B cell (primary cell): ENCODE measurements around the gene FBLN5.

Source experiments
- CTCF ChIP-seq: fragments of 200-600 bp; IDR thresholded peaks from one replicate; pipeline ENCODE4 v1.8.0; 2022; ENCODE audit warnings: antibody characterized with exemption, mild to moderate bottlenecking
- EZH2 ChIP-seq: IDR thresholded peaks from 2 replicates; pipeline ENCODE4 v1.6.1; 2012; ENCODE audit warnings: borderline replicate concordance, low read depth, mild to moderate bottlenecking, moderate library complexity, low read length; ENCODE audit not compliant: insufficient read depth, poor library complexity, severe bottlenecking

- TF ChIP-seq CTCF, result no peak
- TF ChIP-seq EZH2, result no peak
These were observed 119.7 kb downstream of the FBLN5 start for GRCh38 chr14:91827746-91828145.
